ENCODE measurements around the gene PLA2G2A. TPM values are rescaled to one million over a fixed set of nuclear protein-coding genes. Genes with fewer than 3 reads are reported as not detected.
A peak's percentile ranks its signal among the peaks of the same experiment; 100 is the strongest.

The PLA2G2A gene
- total and polyA plus RNA-seq, 9 of the 15 experiments (the other 6 are each of a cell fraction or from before 2014, with no cell fraction given): not detected

DNA sequence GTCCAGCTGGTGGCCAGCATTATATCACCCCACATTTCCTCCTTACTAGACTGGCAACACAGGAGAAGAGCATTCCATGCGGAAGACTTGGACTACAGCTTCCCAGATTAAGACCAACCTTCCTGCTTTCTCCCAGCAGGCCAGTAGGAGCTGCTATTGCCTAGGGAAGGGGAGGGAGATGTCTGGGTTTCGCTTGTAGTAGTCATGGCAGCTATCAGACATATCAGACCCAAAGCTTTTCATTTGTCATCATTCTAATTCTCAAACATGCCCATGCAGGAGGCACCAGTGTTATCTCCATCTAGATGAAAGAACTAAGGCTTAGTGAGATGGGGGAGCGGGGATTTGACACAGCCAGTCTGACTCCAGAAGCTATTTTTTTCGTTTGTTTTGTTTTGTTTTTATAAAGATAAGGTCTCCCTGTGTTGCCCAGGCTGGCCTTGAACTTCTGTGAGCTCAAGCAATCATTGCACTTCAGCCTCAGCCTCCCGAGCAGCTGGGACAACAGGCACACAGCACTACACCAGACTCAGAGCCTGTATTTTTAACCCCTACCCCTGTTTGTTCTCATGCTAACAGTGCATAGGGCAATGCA is 4.5 kb downstream of the PLA2G2A start (continued):
- TF ChIP-seq MLX (CRISPR knock-in tag; conservative IDR thresholded peaks at IDR 0.05): no peak
- no peak for TF ChIP-seq E2F1 (CRISPR knock-in tag; IDR thresholded peaks at IDR 0.05)
- no peak for TF ChIP-seq ZNF146 (CRISPR knock-in tag; IDR thresholded peaks at IDR 0.05; ENCODE audit: unreplicated experiment)
- TF ChIP-seq, protein P1, sequence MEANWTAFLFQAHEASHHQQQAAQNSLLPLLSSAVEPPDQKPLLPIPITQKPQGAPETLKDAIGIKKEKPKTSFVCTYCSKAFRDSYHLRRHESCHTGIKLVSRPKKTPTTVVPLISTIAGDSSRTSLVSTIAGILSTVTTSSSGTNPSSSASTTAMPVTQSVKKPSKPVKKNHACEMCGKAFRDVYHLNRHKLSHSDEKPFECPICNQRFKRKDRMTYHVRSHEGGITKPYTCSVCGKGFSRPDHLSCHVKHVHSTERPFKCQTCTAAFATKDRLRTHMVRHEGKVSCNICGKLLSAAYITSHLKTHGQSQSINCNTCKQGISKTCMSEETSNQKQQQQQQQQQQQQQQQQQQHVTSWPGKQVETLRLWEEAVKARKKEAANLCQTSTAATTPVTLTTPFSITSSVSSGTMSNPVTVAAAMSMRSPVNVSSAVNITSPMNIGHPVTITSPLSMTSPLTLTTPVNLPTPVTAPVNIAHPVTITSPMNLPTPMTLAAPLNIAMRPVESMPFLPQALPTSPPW (CRISPR knock-in tag; IDR thresholded peaks at IDR 0.05): peak; percentile 54
- no peak for TF ChIP-seq HCFC1 (IDR thresholded peaks at IDR 0.05; ENCODE audit: low read depth, low read length)
- TF ChIP-seq CTCF (IDR thresholded peaks at IDR 0.05 in 2 of 3, conservative IDR thresholded peaks at IDR 0.05 in 1 of 3; ENCODE audit: insufficient read depth in 2 of 3, low read depth in 1 of 3, low read length in 3 of 3): peak; percentile 84 to 96 (median 90)
- TF ChIP-seq ZNF239 (CRISPR knock-in tag; IDR thresholded peaks at IDR 0.05): no peak
- peak; percentile 80 for TF ChIP-seq SMC3 (conservative IDR thresholded peaks at IDR 0.05; ENCODE audit: insufficient read depth, low read depth, low read length)
- TF ChIP-seq, protein P2, sequence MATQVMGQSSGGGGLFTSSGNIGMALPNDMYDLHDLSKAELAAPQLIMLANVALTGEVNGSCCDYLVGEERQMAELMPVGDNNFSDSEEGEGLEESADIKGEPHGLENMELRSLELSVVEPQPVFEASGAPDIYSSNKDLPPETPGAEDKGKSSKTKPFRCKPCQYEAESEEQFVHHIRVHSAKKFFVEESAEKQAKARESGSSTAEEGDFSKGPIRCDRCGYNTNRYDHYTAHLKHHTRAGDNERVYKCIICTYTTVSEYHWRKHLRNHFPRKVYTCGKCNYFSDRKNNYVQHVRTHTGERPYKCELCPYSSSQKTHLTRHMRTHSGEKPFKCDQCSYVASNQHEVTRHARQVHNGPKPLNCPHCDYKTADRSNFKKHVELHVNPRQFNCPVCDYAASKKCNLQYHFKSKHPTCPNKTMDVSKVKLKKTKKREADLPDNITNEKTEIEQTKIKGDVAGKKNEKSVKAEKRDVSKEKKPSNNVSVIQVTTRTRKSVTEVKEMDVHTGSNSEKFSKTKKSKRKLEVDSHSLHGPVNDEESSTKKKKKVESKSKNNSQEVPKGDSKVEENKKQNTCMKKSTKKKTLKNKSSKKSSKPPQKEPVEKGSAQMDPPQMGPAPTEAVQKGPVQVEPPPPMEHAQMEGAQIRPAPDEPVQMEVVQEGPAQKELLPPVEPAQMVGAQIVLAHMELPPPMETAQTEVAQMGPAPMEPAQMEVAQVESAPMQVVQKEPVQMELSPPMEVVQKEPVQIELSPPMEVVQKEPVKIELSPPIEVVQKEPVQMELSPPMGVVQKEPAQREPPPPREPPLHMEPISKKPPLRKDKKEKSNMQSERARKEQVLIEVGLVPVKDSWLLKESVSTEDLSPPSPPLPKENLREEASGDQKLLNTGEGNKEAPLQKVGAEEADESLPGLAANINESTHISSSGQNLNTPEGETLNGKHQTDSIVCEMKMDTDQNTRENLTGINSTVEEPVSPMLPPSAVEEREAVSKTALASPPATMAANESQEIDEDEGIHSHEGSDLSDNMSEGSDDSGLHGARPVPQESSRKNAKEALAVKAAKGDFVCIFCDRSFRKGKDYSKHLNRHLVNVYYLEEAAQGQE (IDR thresholded peaks at IDR 0.05; ENCODE audit: borderline replicate concordance): peak; percentile 68
- TF ChIP-seq, protein P2 (CRISPR knock-in tag; IDR thresholded peaks at IDR 0.05; ENCODE audit: low read depth): no peak
- TF ChIP-seq ZNF232 (CRISPR knock-in tag; IDR thresholded peaks at IDR 0.05): no peak
- no peak for TF ChIP-seq RBFOX2 (IDR thresholded peaks at IDR 0.05; ENCODE audit: low read depth, low read length)
- TF ChIP-seq JUND (IDR thresholded peaks at IDR 0.05; ENCODE audit: borderline replicate concordance, low read depth, low read length): peak; percentile 28; the same call in 1 of the 2 replicates
- TF ChIP-seq JUND (tag; IDR thresholded peaks at IDR 0.05; ENCODE audit: borderline replicate concordance, low read depth, low read length): no peak; the same call in 2 of the 3 replicates
